Keratinocyte (primary cell): Measurements from ENCODE around the gene BGN. TPM values are rescaled to one million over a fixed set of nuclear protein-coding genes. Genes with fewer than 3 reads are reported as not detected.

ENCODE experiments used
- DNase-seq: peaks from one replicate; pipeline ENCODE4 v3.0.0-alpha.2; 2011; ENCODE audit warnings: low read depth, missing footprints, low spot score
- FAIRE-seq: peaks from 2 replicates; lab custom pipeline; 2011; peaks lifted over from hg19 to GRCh38; lab: Jason Lieb, UNC
- H2AFZ ChIP-seq: 2 replicates; pipeline ENCODE4 v1.6.0; 2012; ENCODE audit warnings: low read length, control low read depth, inconsistent platforms; ENCODE audit not compliant: control insufficient read depth
- H3K27ac ChIP-seq: 2 replicates; pipeline ENCODE4 v1.5.1; 2011; ENCODE audit warnings: low read length; ENCODE audit not compliant: control insufficient read depth, insufficient read depth
- H3K27me3 ChIP-seq: 3 replicates; pipeline ENCODE4 v1.6.0; 2011; ENCODE audit warnings: low read length; ENCODE audit not compliant: control insufficient read depth, insufficient read depth; ENCODE audit errors: extremely low read depth
- H3K36me3 ChIP-seq, 2 experiments: 2 replicates in 1 of 2; 3 replicates in 1 of 2; pipeline ENCODE4 v1.5.1; 2011; ENCODE audit warnings: low read length in 2 of 2, mild to moderate bottlenecking in 1 of 2; ENCODE audit not compliant: control insufficient read depth in 2 of 2, insufficient read depth in 2 of 2; ENCODE audit errors: extremely low read depth in 1 of 2
- H3K4me1 ChIP-seq: 3 replicates; pipeline ENCODE4 v1.5.1; 2011; ENCODE audit warnings: low read length; ENCODE audit not compliant: control insufficient read depth, insufficient read depth; ENCODE audit errors: extremely low read depth
- H3K4me2 ChIP-seq: 3 replicates; pipeline ENCODE4 v1.6.0; 2011; ENCODE audit warnings: low read depth, low read length; ENCODE audit not compliant: control insufficient read depth, insufficient read depth; ENCODE audit errors: extremely low read depth
- H3K4me3 ChIP-seq, 3 experiments: fragments of 200-600 bp in 1 of 3; sonication (generic) in 1 of 3; 2 replicates in 2 of 3; 3 replicates in 1 of 3; pipeline ENCODE4 v1.5.1; 2011 to 2016; ENCODE audit warnings: low read length in 3 of 3, mild to moderate bottlenecking in 3 of 3, control low read depth in 2 of 3, inconsistent platforms in 1 of 3, low read depth in 1 of 3, mixed read lengths in 1 of 3, mixed run types in 1 of 3, moderate library complexity in 1 of 3; ENCODE audit not compliant: control insufficient read depth in 2 of 3, insufficient read depth in 2 of 3; ENCODE audit errors: extremely low read depth in 1 of 3
- H3K79me2 ChIP-seq: 2 replicates; pipeline ENCODE4 v1.6.0; 2012; ENCODE audit warnings: low read length; ENCODE audit not compliant: control insufficient read depth, insufficient read depth
- H3K9ac ChIP-seq: 3 replicates; pipeline ENCODE4 v1.6.0; 2011; ENCODE audit warnings: low read length; ENCODE audit not compliant: control insufficient read depth, insufficient read depth; ENCODE audit errors: extremely low read depth
- H3K9me1 ChIP-seq: 3 replicates; pipeline ENCODE4 v1.6.0; 2011; ENCODE audit warnings: low read length; ENCODE audit not compliant: control insufficient read depth, insufficient read depth; ENCODE audit errors: extremely low read depth
- H3K9me3 ChIP-seq: 2 replicates; pipeline ENCODE4 v1.5.1; 2012; ENCODE audit warnings: low read depth, low read length; ENCODE audit not compliant: control insufficient read depth
- H4K20me1 ChIP-seq: 3 replicates; pipeline ENCODE4 v1.6.0; 2011; ENCODE audit warnings: low read length; ENCODE audit not compliant: control insufficient read depth, insufficient read depth; ENCODE audit errors: extremely low read depth
- EZH2 ChIP-seq: IDR thresholded peaks from one replicate; pipeline ENCODE4 v1.6.1; 2012; ENCODE audit warnings: inconsistent platforms, mild to moderate bottlenecking, low read length, moderate library complexity
- dilution Hi-C: fragments of 300-500 bp; cut with MboI; formaldehyde crosslinking; loops from one replicate; pipeline ENCODE4 v1.7.0; 2020; ENCODE audit warnings: low sequenced_read_pairs; ENCODE audit not compliant: extremely low pct_ligation_motif_present
- polyA plus RNA-seq, 5 experiments: library from polyadenylated mRNA; depleted of rRNA in 3 of 5; stranded (reverse) in 3 of 5; stranded (forward) in 1 of 5; unstranded in 1 of 5; fragments of >200 nt; gene quantifications; 1 replicate in 1 of 5; 2 replicates in 3 of 5; 3 replicates in 1 of 5; pipeline versions ENCODE4 v1.2.1 to v1.2.3, GENCODE V29; 2011 to 2012; ENCODE audit warnings: missing spikeins in 2 of 5, low read depth in 1 of 5, low replicate concordance in 1 of 5
- TF ChIP-seq, protein P1 (sequence below), 3 experiments: IDR thresholded peaks in 1 of 3; conservative IDR thresholded peaks in 1 of 3; optimal IDR thresholded peaks in 1 of 3; 2 replicates in 2 of 3; 3 replicates in 1 of 3; pipeline versions ENCODE3 to v1.5.1; 2011; ENCODE audit warnings: low read length in 3 of 3, mild to moderate bottlenecking in 3 of 3, moderate library complexity in 2 of 3, control low read depth in 1 of 3, inconsistent platforms in 1 of 3; ENCODE audit not compliant: insufficient read depth in 2 of 3; ENCODE audit errors: extremely low read depth in 1 of 3

The BGN gene
- polyA plus RNA-seq, 1 donor (not counting 4 experiments of a cell fraction or from before 2014, with no cell fraction given) = 0.07 TPM

DNA sequence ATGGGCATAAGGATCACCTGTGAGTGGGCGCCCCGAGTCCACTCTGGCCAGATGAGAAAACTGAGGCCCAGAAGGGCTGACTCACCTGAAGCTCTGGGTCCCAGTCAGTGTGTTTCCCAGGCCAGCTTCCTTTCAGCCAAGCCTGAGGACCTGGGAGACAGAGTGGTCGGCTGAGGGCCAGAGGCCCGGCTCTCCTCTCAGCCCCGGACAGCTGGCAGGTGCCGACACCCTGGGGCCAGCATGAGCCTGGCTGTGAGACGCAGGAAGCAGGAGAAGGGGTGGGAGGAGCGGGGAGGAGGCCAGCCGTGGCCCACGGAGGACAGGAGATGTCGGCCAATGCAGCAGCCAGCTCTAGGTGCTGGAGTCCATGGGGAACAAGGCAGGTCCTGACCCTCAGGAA, 51.6 kb downstream of the BGN start:
- no peak for DNase-seq
- Histone ChIP-seq H2AFZ (no peak overlapping the region), H3K9ac (no peak overlapping the region), H3K9me1 (no peaks in the 10 kb centered on the region), H4K20me1 (no peaks in the 10 kb centered on the region), H3K36me3 (no peaks in the 10 kb centered on the region), H3K27ac (no peak overlapping the region), H3K79me2 (no peaks in the 10 kb centered on the region), H3K4me2 (no peak overlapping the region), H3K4me3 (no peak overlapping the region), H3K27me3 (no peaks in the 10 kb centered on the region), H3K4me1 (no peaks in the 10 kb centered on the region), H3K9me3 (no peaks in the 10 kb centered on the region)
- FAIRE-seq = no peak
- TF ChIP-seq EZH2 = no peak
- TF ChIP-seq, protein P1, sequence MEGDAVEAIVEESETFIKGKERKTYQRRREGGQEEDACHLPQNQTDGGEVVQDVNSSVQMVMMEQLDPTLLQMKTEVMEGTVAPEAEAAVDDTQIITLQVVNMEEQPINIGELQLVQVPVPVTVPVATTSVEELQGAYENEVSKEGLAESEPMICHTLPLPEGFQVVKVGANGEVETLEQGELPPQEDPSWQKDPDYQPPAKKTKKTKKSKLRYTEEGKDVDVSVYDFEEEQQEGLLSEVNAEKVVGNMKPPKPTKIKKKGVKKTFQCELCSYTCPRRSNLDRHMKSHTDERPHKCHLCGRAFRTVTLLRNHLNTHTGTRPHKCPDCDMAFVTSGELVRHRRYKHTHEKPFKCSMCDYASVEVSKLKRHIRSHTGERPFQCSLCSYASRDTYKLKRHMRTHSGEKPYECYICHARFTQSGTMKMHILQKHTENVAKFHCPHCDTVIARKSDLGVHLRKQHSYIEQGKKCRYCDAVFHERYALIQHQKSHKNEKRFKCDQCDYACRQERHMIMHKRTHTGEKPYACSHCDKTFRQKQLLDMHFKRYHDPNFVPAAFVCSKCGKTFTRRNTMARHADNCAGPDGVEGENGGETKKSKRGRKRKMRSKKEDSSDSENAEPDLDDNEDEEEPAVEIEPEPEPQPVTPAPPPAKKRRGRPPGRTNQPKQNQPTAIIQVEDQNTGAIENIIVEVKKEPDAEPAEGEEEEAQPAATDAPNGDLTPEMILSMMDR (optimal IDR thresholded peaks at IDR 0.05 in 1 of 3, IDR thresholded peaks at IDR 0.05 in 1 of 3, conservative IDR thresholded peaks at IDR 0.05 in 1 of 3; ENCODE audit: extremely low read depth in 1 of 3, insufficient read depth in 2 of 3, low read length in 3 of 3) = no peak
- dilution Hi-C loops = no loop called here

DNA sequence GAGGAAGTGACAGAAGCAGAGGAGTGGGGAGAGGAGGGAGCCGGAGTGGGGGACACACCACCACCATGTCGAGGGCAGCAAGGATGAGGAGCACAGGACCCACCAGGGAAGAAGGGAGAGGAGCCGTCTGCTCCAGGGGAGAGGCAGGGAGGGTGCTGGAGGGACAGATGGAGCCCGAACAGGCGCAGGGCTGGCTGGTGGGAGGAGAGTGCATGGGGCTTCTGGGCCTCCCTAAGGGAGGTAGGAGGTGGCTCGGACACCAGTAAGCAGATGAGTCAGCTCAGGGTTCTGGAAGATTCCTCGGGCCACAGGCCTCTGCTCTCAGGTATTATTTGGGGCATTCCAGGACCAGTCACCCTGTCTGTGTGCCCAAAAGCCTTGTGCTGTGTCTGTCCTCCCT, 52.4 kb downstream of the BGN start:
- H4K20me1 ChIP-seq = no peaks in the 10 kb centered on the region
- H3K9me3 ChIP-seq = no peaks in the 10 kb centered on the region
- no peaks in the 10 kb centered on the region for H3K9me1 ChIP-seq
- H3K27me3 ChIP-seq = no peaks in the 10 kb centered on the region
- H3K4me2 ChIP-seq = no peak overlapping the region
- no peaks in the 10 kb centered on the region for H3K79me2 ChIP-seq
- dilution Hi-C loops = no loop called here
- H3K36me3 ChIP-seq = no peaks in the 10 kb centered on the region
- FAIRE-seq (no peak), DNase-seq (no peak)
- H2AFZ ChIP-seq = no peak overlapping the region
- H3K9ac ChIP-seq = no peak overlapping the region
- no peaks in the 10 kb centered on the region for H3K4me1 ChIP-seq
- H3K4me3 ChIP-seq = no peak overlapping the region
- no peak overlapping the region for H3K27ac ChIP-seq
- TF ChIP-seq, protein P1 (optimal IDR thresholded peaks at IDR 0.05 in 1 of 3, IDR thresholded peaks at IDR 0.05 in 1 of 3, conservative IDR thresholded peaks at IDR 0.05 in 1 of 3; ENCODE audit: extremely low read depth in 1 of 3, insufficient read depth in 2 of 3, low read length in 3 of 3) = no peak
- no peak for TF ChIP-seq EZH2
